Activated CD4-positive, alpha-beta T cell treated with anti-CD3 and anti-CD28 coated beads for 4 hours (primary cell): ENCODE measurements around the gene MRPS6.

ENCODE experiments used
- DNase-seq, 2 donors: peaks; one replicate each; pipeline ENCODE4 v3.0.0-alpha.2; 2020

Gene MRPS6

DNA sequence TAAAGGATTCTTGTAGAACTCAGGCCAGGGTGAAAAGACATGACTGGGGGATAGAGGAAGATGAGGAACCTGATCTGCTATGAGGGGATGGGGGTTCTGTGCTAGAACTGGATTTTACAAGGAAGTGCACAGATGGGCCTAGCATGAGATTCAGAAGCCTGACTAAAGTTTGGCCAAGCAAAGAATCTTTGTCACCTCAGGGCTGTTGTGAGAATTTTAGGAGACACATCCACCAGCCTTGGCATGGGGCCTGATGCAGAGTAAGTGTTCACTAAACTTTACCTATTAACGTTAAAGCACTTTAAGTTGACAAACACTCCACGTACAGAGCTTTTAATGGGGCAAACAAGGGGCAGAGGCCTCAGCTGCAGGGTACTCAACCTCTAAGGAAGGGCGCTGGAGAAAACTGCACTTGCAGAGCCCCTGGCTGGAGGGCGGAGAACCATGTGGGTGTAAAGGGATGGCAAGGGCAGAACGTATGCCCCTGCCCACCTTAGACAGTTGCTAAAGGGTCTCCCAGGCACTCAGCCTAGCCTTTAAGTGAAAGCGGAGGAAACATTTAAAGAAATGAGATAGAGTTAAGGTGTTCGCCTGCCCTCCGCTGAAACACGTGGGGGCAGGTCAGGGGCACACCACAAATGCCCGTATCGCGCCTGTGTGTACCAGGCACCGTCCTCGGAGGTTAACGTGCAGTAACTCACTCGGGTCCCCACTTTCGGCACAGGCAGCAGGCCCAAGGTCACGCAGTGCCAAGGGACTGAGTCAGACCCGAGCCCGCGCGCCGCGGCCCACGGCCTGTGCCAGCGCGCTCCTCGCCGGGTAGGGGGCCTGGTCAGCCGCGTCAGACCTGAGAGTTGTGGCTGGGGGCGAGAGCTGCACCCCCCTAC lies 990 bp upstream of the MRPS6 start:
- DNase-seq, result no peak

DNA sequence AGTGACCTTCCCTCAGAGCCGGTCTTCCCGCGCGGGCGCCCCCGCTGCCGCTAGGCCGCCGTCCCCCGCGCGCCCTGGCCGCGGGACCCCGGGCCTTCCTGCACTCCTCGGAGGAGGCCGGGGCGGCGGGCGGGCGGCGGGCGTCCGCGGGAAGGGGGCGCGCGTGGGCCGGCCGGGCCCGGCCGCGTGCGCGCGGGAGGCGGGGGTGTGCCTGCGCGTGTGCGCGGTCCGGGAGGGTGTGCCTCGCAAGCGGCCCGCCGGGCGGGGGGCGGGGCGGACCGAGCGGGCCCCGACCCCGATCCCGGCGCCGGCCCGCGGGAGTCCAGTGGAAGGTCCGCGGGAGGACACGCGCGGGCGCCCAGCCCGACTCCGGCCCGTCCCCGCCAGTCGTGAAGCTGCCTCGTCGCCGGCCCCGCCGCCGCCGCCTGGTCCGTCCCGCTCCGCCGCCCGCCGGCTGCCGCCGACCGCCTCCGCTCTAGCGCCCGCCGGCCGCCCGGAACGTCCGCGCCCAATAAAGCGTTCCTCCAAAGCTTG lies 438 bp downstream of the MRPS6 start:
- peak; percentile 48 to 59 for DNase-seq

DNA sequence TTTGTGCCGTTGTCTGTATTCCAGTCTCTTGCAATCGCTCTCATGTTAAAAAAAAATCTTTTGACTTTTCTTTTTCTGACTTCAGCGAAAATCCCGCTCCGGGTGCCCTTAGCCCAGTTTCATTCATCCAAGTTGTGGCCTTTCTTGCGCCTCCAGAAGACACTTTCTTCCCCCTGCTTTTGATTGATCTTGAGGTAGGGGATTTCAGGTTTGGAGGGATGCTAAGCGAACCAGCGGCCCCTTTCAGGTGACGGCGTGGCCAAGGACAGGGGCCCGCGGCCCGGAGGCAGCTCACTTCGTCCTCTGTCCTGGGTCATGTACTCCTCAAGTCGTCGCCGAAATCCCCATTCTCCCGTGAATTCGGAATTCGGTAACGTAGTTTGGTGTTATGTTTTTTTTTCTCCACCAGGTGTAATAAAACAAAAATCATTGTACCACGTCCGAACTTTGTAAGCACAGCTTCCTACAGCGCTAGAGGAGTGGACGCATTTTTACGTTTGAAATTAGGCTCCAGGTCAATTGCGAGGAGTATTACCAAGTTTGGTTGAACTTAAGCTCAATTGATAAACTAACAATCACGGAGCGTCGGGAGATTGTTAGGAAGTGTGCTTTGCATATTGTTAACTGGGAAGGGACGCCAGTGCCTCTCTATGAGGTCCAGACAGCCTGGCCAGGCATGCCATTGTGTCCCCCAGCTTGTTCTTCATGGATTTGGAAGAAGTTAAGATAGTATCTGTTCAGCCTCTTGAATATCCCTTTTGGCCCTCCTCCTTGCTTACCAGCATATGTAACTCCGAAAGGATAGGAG lies 1.1 kb downstream of the MRPS6 start:
- no peak for DNase-seq

DNA sequence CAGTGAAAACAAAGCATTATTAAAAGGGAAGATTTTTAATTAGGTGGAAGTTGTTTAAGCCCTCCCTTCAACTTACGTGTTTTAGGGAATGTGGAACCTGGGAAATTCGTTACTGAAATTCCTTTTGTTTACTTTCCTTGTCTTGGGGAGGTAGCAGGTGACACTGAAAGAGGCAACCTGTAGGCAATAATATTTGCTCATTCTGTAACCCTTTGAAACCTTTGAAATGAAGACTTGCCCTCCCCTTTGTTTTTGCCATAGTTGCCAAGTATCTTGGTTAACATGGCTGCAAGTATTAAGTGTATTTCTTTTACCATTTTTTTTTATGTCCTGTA lies 1.7 kb downstream of the MRPS6 start:
- no peak for DNase-seq

DNA sequence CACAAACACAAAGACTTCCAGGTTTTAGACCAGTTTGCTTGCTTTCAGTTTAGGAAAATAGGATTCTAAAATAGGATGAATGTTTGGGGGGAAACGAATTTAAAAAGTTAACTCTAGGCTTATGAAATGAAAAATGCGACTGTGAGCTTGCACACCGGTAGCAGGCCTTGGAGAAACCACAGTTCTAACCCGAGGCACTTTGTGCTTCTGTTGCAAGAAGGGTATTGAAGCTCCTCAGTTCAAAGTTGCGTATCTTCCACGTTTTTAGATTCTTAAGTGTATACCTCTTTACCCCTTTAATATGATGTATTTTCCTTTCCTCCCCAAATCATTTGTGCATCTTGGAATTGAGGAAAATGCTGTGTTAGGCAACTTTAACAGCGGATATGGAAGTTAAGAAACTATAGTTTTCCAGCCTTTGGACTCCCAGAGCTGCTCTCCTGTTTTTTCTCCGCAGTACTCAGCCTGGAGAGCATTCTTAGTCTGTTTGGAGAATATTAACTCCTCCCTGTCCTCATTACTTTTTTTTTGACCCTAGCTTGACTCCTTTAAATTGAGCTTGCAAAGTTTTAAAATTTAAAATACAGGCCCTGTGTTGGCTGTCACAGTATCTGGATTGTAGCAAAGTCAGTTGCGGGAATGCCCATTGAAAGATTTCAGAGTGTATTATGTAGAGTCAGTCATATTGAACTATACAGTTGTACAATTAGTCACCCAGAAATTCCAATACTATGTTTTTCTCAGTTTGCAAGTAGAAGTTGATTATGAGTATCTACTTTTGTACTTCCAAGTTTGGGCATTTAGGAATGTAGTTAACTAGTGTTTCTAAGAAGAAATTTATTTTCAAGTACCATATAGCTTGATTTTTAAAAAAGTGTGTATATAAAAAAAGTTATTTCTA lies 2.6 kb downstream of the MRPS6 start:
- DNase-seq, result no peak

DNA sequence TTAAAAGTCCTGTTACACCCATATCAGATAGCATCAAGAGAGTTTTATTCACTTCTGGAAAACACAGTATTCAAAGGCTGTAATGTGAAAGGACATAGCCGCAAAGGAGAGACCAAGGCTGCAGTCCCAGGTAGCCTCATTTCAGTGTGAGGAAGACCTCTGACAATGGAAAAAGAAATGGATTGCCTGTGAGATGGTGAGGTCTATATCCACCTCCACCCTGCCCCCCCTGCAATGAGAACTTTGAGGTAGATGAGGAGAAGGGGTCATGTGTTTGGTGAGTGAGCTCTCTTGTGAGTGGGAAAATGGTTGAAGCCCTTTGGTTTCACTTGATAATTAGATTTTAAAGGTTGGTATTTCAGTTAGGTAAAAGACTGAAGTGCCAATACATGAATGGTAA lies 3.5 kb downstream of the MRPS6 start:
- DNase-seq, result no peak

DNA sequence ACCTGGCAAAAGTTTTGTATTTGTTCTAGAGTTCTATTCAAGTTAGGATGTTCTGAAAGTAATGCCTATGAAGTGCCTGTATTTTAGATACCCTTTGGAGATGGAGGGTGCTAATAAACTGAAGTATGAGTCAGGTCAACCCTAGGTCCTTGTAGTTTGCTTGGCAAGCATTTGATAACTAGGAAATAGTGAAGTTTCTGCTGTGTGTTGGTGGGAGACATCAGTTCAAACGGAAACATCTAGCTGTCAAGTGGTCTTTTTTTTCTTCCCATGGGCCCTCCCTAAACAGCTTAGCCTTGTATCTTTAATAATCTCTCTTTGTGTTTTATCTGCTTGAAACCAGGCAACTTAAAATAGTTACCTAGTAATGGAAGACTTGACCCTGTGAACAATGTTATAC lies 4.5 kb downstream of the MRPS6 start:
- DNase-seq, result no peak

DNA sequence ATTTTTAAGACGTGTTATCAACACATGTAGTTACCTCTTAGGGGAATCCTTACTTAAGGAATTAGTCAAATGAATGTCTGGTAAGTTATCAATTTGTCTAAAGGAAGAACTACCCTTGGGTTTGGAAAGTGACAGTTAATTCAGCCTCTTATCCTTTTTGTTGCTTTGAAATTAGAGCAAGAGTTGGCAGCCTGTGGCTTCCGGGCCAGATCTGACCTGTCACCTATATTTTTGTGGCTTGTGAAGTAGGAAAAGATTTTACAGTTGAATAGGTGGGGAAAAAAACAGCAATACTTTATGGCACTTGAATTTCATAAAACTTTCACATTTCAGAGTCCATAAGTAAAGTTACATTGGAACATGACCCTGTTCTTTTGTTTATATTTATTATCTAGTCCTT lies 5.5 kb downstream of the MRPS6 start:
- peak in 1 of 2 donors; percentile 15 for DNase-seq

DNA sequence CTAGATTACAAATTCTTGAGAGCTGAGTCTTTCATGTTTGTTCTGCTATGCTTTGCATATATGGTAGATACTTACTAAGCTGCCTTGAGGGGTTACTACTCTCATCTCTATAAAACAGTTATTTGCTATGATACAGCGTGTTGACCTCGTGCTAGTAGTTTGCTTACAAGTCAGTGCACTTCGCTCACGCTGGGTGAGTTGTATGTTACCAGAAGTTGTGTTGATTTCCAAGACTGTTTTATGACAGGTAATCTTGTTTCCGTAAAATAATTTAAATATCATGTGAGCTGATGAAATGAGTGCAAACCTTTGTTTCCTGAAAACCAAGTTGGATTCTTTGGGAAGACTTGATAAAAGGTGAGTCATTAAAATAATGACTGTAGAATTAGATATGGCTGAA lies 7.3 kb downstream of the MRPS6 start:
- DNase-seq, result no peak

DNA sequence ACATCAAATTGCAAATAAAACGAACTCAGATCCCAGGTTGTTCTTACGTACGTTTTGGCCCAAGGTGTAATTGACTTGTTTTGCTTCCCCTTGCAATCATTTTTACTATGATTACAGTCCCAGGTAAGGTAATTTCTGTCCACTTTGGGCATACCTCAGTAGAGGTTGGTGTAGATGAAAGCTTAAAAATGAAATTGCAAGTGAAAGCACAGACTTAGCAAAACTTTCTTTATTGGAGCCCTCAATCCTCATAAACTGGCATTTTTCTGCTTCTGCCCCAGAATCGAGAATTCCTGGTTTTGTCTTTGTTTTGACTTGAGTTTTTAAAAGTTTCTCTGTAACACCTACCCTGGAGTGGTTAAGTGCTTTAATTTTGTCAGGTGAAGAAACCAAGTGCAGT lies 9.4 kb downstream of the MRPS6 start:
- no peak for DNase-seq

DNA sequence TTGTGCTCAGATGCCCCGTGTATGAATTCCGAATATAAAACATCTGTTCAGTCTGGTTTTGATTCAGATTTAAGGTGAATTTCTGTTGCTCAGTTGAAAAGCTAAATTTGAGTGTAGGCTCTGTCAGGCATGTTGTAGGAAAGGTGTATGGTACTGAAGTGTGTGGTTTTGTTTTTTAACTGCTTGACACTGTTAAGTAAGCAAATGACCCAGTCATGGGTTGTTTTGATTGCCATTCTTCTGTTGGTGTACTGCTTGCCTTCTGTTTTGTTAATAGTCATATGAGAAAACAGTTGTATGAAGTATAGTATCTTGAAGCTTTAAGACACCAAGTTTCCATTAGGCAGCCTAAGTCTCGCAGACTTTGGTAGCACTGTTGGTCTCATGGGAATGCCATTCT lies 10.0 kb downstream of the MRPS6 start:
- DNase-seq, result no peak

DNA sequence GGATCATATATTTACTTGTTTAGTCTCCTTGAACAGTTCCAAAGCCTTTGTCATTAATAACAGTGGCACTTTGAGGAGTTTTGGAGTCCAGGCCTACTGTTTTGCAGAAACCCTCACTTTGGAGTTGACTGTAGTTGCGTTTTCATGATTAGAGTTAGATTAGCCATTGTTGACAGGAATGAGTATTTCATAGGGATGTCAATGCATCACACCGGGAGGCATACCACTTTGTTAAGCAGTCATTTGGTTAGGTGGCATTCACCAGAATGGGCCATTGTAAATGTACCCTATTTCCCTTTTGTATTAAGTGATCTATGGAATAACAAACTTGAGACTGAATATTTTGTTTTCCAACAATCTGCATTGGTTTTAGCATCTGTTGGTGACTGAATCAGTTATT lies 11.8 kb downstream of the MRPS6 start:
- DNase-seq, result no peak

DNA sequence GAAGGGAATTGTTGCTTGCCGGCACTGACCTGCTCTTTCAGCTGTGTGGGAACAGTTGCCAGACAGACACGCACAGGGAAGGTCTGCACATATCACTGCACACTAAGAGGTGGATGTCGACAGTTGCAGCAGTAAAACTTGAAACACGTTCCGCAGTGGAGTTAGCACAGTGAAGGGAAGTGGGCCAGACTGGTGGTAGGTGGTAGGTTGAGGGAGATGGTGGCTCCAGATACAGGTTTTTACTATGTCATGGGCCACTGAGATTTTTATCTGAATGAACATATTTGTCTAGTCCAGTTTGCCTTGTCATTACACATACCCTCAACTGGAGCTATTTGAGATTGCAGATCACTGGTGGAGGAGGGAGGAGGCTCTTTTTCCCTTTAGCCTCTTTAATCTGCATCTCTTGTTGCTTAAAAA lies 13.5 kb downstream of the MRPS6 start:
- peak in 1 of 2 donors; percentile 3 for DNase-seq

DNA sequence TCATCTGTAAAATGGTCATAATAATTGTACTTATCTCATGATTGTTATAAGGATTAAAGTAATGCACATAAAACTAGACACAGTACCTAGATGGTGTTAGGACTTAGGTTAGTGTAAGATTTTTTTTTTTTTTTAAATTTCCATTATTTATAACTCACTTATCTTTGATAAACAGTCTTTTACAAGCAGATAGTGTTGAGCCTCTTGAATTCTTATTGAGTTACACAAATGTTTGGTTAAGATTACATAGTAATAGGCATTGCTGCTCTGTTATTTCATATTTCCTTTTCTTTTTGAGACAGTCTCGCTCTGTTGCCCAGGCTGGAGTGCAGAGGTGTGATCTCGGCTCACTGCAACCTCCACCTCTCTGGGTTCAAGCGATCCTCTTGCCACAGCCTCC lies 15.4 kb downstream of the MRPS6 start:
- no peak for DNase-seq

DNA sequence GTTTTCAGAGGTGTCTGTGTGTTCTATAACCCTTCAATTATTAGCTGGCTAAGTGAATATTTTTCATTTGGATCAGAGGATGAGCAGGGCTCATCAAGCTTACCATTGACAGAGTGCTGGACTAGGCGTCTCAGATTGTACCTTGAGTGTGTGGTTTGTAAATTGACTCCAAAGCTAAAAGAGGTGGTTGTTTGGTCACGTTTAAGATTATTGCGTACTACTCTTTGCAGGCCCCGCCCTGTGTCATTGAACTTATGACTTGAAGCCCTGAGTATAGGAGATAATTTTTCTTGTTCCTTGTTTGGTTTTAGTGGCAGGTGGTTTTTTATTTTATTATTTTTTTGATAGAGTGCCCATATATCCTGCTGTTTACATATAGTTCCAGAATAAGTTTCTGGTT lies 17.7 kb downstream of the MRPS6 start:
- DNase-seq, result no peak

DNA sequence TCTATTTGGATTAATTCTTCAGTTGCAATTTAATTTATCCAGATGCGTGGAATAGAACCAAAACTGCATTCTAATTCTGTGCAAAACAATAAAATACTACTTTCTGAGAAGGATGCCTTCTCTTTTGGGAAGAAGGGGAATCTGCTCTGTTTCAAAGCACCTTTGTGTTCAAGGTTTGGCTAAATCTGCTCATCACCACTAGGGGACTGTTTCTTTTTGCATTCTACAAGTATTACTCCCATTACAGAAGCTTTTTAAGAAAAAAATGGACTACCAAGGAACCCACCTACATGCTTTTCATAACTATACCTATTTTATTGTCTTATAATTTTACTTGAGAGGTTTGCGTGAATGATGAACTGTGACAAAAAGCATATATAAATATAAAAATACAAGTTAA lies 18.2 kb downstream of the MRPS6 start:
- no peak for DNase-seq

DNA sequence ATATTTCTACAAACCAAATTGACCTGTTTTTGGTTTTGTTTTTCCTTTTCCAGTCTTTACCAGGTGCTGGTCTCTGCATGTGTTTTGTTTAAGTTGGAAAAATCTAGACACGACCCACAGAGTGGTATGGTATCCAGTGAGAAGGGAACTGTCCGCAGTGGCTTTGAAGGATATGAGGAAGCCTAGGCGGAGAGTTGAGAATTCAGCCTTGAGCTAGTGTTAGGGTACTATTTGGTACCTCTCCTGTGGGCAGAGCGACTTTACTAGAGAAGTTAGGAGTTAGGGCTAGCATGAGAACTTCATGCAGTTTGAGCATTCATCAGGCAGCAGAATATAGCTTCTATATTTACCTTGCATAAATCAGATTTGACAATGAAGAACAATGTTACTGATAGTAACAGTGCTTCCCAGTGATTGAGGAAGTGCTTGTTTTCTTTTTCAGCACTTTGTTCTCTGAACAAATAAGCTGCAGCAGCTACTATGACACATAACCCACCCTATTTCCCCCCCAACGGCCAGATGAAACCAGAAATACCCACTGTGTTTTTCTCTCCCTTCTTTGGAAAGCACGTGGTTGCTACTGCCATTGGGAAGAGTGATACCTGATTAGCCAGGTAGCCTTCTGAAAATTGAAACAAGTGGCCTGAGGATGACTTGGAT lies 19.0 kb downstream of the MRPS6 start:
- DNase-seq, result no peak

DNA sequence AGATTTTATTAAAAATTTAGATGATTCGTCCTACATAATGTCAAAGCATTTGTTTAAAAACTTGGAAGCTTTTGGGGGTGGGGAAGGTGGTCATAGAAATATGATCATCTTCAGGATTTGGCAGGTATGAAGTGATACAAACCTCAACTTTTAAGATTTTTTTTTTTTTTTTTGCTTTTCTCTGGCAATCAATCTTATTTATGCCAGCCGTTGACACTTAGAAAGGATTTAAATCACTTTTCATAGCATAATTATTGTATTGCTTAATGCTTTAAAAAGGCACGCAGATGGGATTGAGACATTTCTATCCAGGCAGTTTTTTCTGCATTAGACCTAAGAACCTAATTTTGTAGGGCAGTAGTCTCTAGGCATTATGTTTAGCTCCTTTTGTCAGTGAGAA lies 19.7 kb downstream of the MRPS6 start:
- DNase-seq, result no peak

DNA sequence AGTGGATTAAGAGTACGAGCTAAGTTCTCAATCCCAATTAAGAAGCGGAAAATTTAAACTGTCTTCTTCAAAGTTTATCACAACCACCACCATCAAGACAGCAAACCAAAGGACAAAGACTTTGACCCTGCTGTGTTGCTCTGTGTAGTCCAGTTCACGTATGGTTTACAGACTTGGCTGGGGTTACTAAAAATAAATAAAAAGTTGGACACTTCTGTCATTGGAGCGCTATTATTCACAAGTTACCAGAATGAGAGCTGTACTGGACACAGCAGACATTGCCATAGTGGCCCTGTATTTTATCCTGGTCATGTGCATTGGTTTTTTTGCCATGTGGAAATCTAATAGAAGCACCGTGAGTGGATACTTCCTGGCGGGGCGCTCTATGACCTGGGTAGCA lies 21.6 kb downstream of the MRPS6 start:
- DNase-seq, result no peak

DNA sequence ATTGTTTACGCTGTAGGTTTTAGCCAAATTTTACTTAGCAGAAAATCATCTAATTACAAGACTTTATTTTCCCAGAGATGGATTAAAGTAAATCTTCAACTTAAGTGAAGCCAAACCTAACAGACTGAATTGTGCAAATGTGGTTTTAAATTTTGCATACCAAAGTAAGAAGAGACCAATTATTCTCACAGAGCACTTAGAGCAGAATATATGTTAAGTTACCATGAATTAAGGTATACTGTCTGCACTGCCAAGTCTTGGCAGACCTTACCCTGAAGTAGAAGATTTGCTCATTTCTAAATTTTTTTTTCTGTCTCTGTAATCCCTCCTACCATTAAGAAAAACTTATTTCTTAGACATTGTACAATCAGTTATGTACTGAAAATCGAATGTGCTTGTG lies 24.1 kb downstream of the MRPS6 start:
- no peak for DNase-seq

DNA sequence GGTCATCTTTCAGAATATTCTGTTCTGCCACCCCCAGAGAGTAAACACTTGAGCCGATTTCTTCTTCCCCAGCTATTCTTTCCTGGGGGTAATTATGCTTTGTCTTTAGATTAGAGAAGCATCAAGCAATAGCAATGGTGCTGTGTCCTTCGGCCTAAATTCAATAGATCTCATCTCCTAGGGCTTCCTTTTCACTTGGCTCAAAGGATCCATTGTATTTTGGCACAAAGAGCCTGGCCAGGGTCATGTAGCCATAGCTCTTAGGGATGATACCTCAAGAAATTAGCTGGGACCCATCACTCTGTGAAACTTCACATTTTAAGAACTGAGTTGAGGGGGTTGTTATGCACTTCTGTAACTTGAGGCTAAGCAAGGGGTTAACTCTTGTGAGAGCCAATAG lies 27.0 kb downstream of the MRPS6 start:
- no peak for DNase-seq

DNA sequence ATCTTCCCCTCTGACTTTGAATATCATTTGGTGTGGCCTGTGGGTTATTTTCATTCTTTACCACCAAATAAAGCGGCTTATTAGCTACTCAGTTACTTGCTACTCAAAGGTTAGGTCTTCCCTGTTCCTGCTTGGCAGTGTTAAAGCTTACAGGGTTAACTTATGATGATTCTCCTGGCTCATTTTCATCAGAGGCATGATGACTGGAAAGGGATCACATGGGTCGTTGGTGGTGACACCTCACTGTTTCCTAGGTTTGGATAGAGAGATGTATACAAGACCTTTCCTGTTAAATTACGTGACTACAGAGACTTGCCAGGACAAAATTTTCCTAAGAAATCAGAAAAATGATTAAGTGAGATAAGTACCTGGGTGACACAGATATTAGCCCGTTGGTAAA lies 27.4 kb downstream of the MRPS6 start:
- DNase-seq, result no peak
